Stimulated activated CD4-positive, alpha-beta T cell treated with anti-CD3 and anti-CD28 coated beads, Interleukin-12 subunit alpha, Interleukin-12 subunit beta, amount 100 ng/mL, for 24 hours (primary cell): ENCODE measurements around the gene PPP1R3C.

Source experiments
- DNase-seq, 2 experiments: peaks; one replicate each; pipeline ENCODE4 v3.0.0-alpha.2; 2020; ENCODE audit warnings: low read depth in 2 of 2

PPP1R3C gene

GRCh38 chr10:91601212-91601611 lies 31.7 kb downstream of the PPP1R3C start:
- DNase-seq, result no peak

DNA sequence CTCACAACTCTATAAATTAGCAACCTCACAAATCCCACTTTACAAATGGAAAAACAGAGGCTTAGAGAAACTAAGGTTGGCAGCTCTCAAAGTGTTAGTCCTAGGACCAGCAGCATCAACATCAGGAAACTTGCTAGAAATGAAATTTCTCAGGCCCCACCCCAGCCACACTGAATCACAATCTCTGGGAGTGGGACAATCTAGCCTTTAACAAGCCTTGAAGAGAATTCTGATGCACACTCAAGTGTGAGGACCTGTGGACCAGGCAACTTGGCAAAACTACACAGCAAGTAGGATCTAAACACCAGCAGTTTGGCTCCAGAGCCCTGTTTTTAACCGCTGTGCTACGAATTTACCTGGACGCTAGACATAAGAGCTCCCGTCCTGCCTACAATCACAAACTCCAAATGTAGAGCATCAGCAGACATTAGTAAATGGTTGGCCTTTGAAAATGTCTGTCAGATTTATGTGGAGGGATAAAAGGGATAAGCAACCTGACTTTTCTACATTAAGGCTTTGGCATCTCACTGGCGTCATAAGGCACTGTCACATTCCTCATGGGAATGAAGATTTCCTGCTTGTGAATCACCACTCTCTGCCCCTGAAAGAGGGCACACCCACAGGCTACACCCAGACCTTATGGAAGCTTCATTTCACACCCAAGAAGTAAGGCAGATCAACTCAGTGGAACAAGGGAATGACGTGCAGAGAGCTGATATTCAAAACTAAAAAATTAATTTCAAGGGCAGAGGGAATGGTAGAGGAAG lies 34.5 kb downstream of the PPP1R3C start:
- DNase-seq, result no peak

GRCh38 chr10:91597197-91597881 lies 35.5 kb downstream of the PPP1R3C start:
- DNase-seq, result no peak

DNA sequence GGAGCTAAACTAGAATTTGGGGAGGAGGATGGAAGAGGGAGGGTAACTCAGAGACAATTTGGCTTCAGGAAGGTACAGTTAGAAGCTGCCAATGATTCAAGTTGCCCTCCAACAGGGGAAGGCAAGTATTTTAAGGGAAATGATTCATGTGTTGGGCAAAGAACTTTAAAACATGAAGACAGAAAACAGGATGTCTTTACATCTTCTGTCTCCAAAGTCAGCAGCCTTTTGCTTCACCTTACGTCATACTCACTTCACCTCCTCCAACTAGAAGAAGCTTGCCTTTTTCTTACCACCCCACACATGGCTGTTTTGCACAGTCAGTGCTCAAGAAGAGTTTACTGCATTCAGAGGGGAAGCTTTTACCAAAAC lies 36.1 kb downstream of the PPP1R3C start:
- no peak for DNase-seq

- no peak for DNase-seq
Observed at GRCh38 chr10:91593834-91594233, 39.0 kb downstream of the PPP1R3C start.

GRCh38 chr10:91593366-91593765 lies 39.5 kb downstream of the PPP1R3C start:
- DNase-seq, result no peak

DNA sequence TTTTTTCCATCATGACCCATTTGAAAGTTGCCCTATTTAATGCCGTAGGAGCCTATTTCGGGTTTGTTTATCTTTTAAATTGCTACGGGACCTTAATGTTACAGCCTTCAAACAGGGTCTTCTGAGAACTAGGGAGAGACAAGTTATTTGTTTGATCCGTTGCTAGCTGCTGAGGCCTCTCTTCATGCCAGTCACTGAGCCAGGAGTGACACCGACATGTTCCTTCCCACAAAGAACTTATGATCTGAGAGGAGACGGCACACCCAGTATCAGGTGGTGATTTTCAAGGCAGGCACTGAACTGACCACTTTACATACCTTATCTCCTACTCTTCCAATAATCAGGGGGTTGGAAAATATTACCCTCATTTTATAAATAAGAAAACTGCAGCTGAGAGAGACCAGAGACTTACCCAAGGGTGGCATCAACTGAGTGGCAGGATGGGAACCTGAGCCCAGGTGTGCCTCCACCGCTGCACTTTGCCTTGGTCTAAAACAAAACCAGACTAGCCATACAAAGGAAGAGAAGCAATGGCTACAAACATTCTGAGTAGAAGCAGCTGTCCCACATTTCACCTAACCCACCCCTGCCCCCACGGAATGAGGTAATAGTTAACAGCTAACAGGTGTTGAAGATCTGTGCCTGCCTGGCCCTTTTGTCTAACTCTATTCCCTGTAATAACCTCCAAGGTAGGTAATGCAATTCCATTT lies 40.5 kb downstream of the PPP1R3C start:
- DNase-seq, result no peak

DNA sequence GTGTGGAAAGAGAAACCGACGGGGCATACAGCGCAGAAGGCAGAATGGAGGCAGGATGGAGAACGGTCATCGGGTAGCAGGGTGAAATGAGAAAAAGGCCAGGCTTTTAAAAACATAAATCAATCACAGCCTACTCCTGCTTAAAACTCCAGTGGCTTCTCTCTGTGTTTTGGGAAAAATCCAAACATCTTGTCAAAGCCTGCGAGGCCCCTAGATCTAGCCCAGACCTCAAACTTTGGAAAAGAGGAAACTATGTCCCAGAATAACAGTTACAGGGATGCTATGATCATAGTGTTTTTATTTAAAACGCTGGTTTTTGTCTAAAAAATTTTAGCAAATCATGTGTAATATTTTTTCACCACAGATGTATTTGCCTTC lies 41.1 kb downstream of the PPP1R3C start:
- no peak for DNase-seq

DNA sequence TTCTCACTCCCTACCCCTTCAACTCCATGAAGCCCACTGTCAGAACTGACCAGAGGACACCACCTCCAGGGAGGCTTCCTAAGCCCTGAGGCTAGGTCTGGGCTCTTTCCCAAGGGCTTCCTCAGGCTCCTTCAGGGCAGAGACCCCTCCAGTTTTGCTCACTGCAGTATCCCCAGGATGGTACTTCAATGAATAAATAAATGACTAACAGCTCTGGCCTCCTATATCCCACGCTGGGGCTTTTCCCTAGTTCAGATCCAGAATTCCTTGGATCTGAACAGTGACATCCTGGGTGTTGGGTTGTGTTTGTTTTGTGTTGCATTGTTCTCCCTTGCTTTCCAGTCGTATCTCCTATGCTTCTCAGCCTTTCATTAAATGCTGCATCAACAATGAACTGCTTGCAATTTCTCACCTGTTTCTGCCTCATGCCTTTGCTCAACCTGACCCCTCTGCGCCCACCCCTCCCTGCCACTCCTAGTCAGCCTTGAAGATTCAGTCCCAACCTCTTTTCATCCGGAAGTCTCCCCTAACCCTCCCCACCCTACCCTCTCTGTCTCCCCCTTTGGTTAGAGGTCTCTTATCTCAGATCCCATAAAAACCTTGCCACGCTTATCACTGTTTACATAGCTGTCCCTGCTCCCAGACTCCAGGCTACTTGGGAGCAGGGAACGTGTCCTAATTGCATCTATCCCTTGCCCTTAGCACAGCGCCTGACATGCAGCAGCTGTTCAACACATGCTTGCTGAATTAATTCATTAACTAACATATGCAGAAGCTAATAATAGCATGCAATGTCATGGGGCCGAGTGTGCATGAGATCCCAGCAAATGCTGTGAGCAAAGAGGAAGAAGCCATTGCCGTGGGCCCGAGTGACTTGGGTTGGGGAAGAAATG lies 41.7 kb downstream of the PPP1R3C start:
- no peak for DNase-seq

GRCh38 chr10:91590142-91590903 lies 42.5 kb downstream of the PPP1R3C start:
- no peak for DNase-seq

DNA sequence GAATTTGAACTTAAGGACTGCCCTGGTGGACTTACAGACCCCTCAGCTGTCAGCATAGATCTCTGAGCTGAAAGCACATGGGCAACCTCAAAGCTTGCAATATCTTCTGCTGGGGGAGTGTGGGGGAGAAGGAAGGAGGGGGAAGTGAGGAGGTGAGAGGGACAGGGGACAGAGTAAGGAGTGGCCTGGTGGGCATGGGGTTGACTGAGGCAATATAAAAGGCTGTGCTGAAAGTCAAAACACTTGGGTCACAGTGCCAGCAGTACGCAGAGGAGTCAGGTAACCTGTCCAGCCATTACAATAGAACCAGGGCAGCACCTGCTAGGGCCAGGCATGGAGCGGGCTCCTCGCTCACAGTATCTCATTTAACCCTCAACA lies 43.2 kb downstream of the PPP1R3C start:
- no peak for DNase-seq

DNA sequence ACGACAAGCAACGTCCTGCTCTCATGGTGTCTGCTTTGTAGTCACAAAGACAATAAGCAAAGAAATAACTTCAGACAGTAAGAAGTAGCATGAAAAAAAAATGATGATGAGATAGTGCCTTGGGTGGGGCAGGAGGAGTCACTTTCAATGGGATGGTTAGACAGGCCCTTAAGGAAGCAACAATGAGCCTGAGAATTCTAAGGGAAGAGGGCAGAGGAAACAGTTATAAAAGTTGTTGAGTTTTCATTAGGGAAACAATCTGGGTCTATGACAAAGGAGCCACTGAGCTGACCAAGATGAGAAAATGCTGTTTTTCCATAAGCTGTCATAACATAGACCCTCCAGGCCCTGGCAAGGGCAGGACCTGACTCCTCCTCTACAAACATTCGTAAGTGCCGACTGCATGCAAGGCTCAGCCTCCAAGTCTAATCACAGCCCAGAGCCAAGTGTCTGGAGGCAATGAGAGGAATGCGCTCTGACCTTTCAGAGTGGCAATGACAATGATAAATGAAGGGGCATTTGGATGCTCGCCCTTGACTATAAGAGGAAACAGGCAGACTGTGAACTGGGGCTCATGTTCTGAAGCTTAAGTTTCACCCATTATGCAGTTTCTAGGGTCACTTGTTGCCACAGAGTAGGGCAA lies 43.7 kb downstream of the PPP1R3C start:
- no peak for DNase-seq

DNA sequence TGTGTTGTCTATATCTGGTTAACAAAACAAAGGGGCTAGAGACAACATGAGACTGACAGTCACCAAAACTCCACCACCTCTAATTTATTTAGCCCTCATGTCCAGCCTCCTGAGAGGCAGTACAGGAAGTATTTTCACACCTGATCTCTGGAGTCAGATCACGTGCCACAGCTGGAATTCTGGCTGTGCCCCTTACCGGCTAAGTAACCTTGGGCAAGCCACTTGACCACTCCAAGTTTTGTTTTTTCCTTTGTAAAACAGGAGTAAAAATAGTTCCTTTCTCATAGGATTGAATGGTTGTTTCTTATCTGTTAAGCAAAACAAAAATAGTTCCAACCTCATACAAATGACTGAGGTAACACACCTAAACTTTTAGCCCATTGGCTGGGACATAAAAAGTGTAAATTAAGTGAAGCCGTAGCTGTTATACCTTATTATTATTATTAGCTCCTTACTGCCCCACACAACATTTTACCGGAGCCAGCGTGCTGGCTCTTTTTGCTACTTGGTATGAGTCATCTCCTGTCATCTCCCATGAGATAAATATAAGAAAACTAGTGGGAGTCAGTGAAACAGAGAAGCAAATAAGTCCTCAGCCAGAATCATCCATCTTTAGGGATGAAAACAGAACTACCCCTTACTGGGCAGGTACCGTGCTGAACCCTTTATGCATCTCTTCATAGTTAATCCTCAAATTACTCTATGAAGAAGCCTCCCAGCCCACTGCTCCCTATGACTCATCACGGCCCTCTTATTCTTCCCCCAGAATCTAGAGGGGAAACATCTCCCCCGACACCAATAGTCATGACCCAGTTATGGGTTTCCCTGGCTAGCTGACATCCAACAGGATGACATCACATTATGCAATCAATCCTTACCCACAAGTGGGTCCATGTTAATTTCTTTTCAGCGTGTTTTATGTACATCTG lies 44.9 kb downstream of the PPP1R3C start:
- DNase-seq, result no peak

GRCh38 chr10:91582153-91582554 lies 50.7 kb downstream of the PPP1R3C start:
- DNase-seq, result no peak

GRCh38 chr10:91579329-91579985 lies 53.4 kb downstream of the PPP1R3C start:
- DNase-seq, result no peak
